CD4-positive, alpha-beta T cell (primary cell): ENCODE results near the gene FARS2. TPM values are rescaled to one million over a fixed set of nuclear protein-coding genes. Genes with fewer than 3 reads are reported as not detected.

ENCODE experiments used
- ATAC-seq: fragments of 200-7000 bp; cut with Tn5 transposase; one replicate; pipeline ENCODE4 v1.10.0; 2022; ENCODE audit warnings: mild to moderate bottlenecking; ENCODE audit not compliant: poor library complexity
- CTCF ChIA-PET: fragments of 350-600 bp; sonication (Branson Sonifier 250); formaldehyde crosslinking; loops from one replicate; lab custom pipeline; 2021; ENCODE audit warnings: antibody characterized with exemption, inconsistent platforms; lab: Charles Lee
- POLR2A ChIA-PET: fragments of 350-600 bp; sonication (Branson Sonifier 250); formaldehyde crosslinking; loops from one replicate; lab custom pipeline; 2021; ENCODE audit warnings: antibody characterized with exemption, inconsistent platforms; lab: Charles Lee
- DNase-seq, 14 experiments: peaks; one replicate each; pipeline ENCODE4 v3.0.0-alpha.2; 2013 to 2020; ENCODE audit warnings: mixed read lengths in 2 of 14
- H3K27ac ChIP-seq, 2 donors: one replicate each; pipeline versions ENCODE4 v1.5.1 to v1.7.0; 2013; ENCODE audit warnings: low read length in 2 of 2, low read depth in 1 of 2, mild to moderate bottlenecking in 1 of 2
- H3K27me3 ChIP-seq, 2 experiments: 1 replicate in 1 of 2; 2 replicates in 1 of 2; pipeline versions ENCODE4 v1.6.1 to v1.7.0; 2013; ENCODE audit warnings: low read length in 2 of 2, control low read depth in 1 of 2, mild to moderate bottlenecking in 1 of 2, moderate library complexity in 1 of 2; ENCODE audit not compliant: insufficient read depth in 2 of 2, control insufficient read depth in 1 of 2
- H3K36me3 ChIP-seq: one replicate; pipeline ENCODE4 v1.6.1; 2013; ENCODE audit warnings: low read length, control low read depth; ENCODE audit not compliant: insufficient read depth
- H3K4me1 ChIP-seq: one replicate; pipeline ENCODE4 v1.6.1; 2013; ENCODE audit warnings: low read length, control low read depth; ENCODE audit not compliant: insufficient read depth
- H3K4me3 ChIP-seq: one replicate; pipeline ENCODE4 v1.5.1; 2013; ENCODE audit warnings: mild to moderate bottlenecking, low read length, moderate library complexity
- H3K9me3 ChIP-seq, 2 experiments: 1 replicate in 1 of 2; 2 replicates in 1 of 2; pipeline versions ENCODE4 v1.6.1 to v1.7.0; 2013; ENCODE audit warnings: low read length in 2 of 2, mild to moderate bottlenecking in 2 of 2, control low read depth in 1 of 2, moderate library complexity in 1 of 2; ENCODE audit not compliant: control insufficient read depth in 1 of 2, insufficient read depth in 1 of 2
- H3K27ac Mint-ChIP-seq: one replicate; pipeline ENCODE4 v1.8.0; 2020; ENCODE audit warnings: mixed read lengths
- H3K27me3 Mint-ChIP-seq: one replicate; pipeline ENCODE4 v1.8.0; 2021; ENCODE audit warnings: mixed read lengths
- H3K36me3 Mint-ChIP-seq: one replicate; pipeline ENCODE4 v1.8.0; 2021; ENCODE audit warnings: low read depth, mixed read lengths
- H3K4me1 Mint-ChIP-seq: one replicate; pipeline ENCODE4 v1.8.0; 2021; ENCODE audit warnings: low read depth, mixed read lengths
- H3K4me3 Mint-ChIP-seq: one replicate; pipeline ENCODE4 v1.8.0; 2020; ENCODE audit warnings: mild to moderate bottlenecking, mixed read lengths
- H3K9me3 Mint-ChIP-seq: one replicate; pipeline ENCODE4 v1.8.0; 2020; ENCODE audit warnings: mixed read lengths
- intact Hi-C, 2 experiments: fragments of 100-400 bp; cut with DNase I in 1 of 2; cut with micrococcal nuclease in 1 of 2; formaldehyde crosslinking; loops; one replicate each; pipeline versions ENCODE4 v1.15.1 to v1.9.0; 2023 to 2025; cut with DNase I, micrococcal nuclease
- total RNA-seq, 174 experiments: library from RNA in 2 of 174; stranded (reverse) in 2 of 174; gene quantifications; one replicate each; pipeline ENCODE4 v1.2.3 and lab custom pipeline; 2021 to 2026
- TF ChIP-seq, protein P1 (sequence below): fragments of 200-600 bp; IDR thresholded peaks from one replicate; pipeline ENCODE4 v1.8.0; 2022; ENCODE audit warnings: antibody characterized with exemption, mild to moderate bottlenecking

Gene FARS2
- total RNA-seq, 2 experiments from 2014 or later, result 12.6 to 12.8 TPM

DNA sequence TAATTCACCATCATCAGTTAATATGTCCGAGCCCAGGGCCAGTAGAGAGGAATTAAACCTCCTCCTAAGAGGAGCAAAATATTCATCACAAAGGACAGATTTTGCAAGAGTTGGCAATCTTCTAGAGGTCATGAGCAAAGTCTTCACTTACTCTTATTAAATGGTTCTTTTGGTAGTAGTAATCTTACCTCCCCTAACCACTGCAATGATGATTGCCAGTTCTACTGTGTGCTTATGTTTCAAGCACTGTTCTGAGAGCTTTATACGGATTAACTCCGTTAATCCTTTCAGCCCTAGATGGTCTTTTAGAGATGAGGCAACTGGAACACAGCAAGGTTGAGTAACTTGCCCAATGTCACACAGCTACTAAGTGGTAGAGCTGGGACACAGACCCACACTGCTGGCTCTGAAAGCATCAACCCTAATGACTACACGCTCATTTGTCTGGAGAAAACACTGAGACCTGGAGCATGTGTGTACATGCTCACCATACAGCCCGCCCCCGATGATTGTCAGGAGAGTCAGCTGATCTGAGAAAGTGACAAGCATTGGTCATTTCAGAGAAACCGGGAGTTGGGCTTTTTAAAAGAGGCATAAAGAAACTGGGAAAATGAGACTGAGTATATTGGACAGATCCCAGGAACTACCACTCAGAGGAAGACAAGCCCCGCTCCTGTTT lies 469.4 kb downstream of the FARS2 start:
- H3K36me3 Mint-ChIP-seq, result no peaks in the 10 kb centered on the region
- peaks cover 10% of the 10 kb centered on the region for H3K4me1 Mint-ChIP-seq
- ChIA-PET CTCF (no interaction called here), POLR2A (no interaction called here)
- no peaks in the 10 kb centered on the region for H3K9me3 ChIP-seq
- H3K27ac ChIP-seq, result no peak overlapping the region
- no peak overlapping the region for H3K27ac Mint-ChIP-seq
- H3K4me3 ChIP-seq, result no peak overlapping the region
- DNase-seq (no peak), ATAC-seq (no peak)
- intact Hi-C loops, result no loop called here
- no peaks in the 10 kb centered on the region for H3K36me3 ChIP-seq
- TF ChIP-seq, protein P1, sequence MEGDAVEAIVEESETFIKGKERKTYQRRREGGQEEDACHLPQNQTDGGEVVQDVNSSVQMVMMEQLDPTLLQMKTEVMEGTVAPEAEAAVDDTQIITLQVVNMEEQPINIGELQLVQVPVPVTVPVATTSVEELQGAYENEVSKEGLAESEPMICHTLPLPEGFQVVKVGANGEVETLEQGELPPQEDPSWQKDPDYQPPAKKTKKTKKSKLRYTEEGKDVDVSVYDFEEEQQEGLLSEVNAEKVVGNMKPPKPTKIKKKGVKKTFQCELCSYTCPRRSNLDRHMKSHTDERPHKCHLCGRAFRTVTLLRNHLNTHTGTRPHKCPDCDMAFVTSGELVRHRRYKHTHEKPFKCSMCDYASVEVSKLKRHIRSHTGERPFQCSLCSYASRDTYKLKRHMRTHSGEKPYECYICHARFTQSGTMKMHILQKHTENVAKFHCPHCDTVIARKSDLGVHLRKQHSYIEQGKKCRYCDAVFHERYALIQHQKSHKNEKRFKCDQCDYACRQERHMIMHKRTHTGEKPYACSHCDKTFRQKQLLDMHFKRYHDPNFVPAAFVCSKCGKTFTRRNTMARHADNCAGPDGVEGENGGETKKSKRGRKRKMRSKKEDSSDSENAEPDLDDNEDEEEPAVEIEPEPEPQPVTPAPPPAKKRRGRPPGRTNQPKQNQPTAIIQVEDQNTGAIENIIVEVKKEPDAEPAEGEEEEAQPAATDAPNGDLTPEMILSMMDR, result no peak
- H3K27me3 ChIP-seq, result no peaks in the 10 kb centered on the region
- no peaks in the 10 kb centered on the region for H3K27me3 Mint-ChIP-seq
- no peak overlapping the region for H3K4me3 Mint-ChIP-seq
- H3K9me3 Mint-ChIP-seq, result no peaks in the 10 kb centered on the region
- no peaks in the 10 kb centered on the region for H3K4me1 ChIP-seq

DNA sequence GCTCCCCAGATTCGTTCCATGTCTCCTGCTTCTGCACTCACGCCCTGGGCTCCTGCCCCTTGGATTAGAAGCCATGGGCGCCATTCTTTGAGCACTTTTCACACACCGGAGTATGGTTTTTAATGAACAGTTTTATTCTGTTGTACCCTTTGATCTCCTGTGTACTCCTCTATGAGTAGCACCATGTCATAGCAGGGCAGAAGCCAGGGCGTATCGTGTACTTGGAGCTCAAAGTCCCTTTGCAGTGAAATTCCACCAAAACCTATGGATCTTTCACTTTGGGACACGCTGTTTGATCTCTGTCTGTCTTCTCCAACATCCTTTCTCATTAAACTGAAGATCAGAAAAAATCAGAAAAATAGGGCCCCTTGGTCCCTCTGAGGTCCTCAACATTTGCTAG lies 470.1 kb downstream of the FARS2 start:
- H3K27ac ChIP-seq, result no peak overlapping the region
- ATAC-seq (no peak), DNase-seq (no peak)
- ChIA-PET POLR2A (no interaction called here), CTCF (no interaction called here)
- intact Hi-C loops, result no loop called here
- H3K27me3 ChIP-seq, result no peaks in the 10 kb centered on the region
- no peak overlapping the region for H3K4me3 ChIP-seq
- no peaks in the 10 kb centered on the region for H3K9me3 Mint-ChIP-seq
- no peaks in the 10 kb centered on the region for H3K36me3 ChIP-seq
- no peaks in the 10 kb centered on the region for H3K4me1 ChIP-seq
- TF ChIP-seq, protein P1, result no peak
- no peaks in the 10 kb centered on the region for H3K27me3 Mint-ChIP-seq
- H3K36me3 Mint-ChIP-seq, result no peaks in the 10 kb centered on the region
- H3K4me3 Mint-ChIP-seq, result no peak overlapping the region
- H3K9me3 ChIP-seq, result no peaks in the 10 kb centered on the region
- no peak overlapping the region for H3K27ac Mint-ChIP-seq
- peaks cover 10% of the 10 kb centered on the region for H3K4me1 Mint-ChIP-seq

DNA sequence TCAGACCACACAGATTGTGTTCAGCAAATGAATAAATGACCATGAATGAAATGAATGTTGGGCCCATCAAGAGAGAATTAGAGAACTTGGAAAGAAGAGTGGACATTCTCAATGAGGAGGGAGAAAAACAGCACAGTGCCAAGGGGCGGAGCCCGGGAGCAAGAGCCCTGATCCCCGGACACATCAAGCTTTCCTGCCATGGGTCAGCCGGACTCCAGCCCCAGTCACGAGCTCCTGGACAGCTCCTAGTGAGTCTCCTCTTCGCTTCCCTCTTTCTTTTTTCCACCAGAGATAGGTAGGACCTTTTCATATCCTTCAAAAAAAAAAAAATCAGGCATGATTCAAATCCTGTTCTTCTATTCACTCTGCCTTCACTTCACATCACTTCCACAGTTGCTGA lies 471.2 kb downstream of the FARS2 start:
- no peak overlapping the region for H3K4me3 Mint-ChIP-seq
- H3K4me1 ChIP-seq, result no peaks in the 10 kb centered on the region
- no peaks in the 10 kb centered on the region for H3K36me3 ChIP-seq
- no peaks in the 10 kb centered on the region for H3K9me3 Mint-ChIP-seq
- TF ChIP-seq, protein P1, result no peak
- H3K4me3 ChIP-seq, result no peak overlapping the region
- H3K4me1 Mint-ChIP-seq, result peaks cover 10% of the 10 kb centered on the region
- CTCF ChIA-PET, result no interaction called here
- no peaks in the 10 kb centered on the region for H3K9me3 ChIP-seq
- H3K27me3 ChIP-seq, result no peaks in the 10 kb centered on the region
- DNase-seq (no peak), ATAC-seq (no peak)
- intact Hi-C loops, result no loop called here
- H3K27ac ChIP-seq, result no peak overlapping the region
- no peaks in the 10 kb centered on the region for H3K36me3 Mint-ChIP-seq
- no peaks in the 10 kb centered on the region for H3K27me3 Mint-ChIP-seq
- POLR2A ChIA-PET, result no interaction called here
- no peak overlapping the region for H3K27ac Mint-ChIP-seq
